HG03469 (cell line): ENCODE data around the gene LCE1B.

Source experiments
- ATAC-seq: cut with Tn5 transposase; IDR thresholded peaks from one replicate; pipeline ENCODE4 v1.9.1; 2021; ENCODE audit warnings: mild to moderate bottlenecking, moderate library complexity, moderate number of reproducible peaks; ENCODE audit not compliant: unreplicated experiment

Gene LCE1B

GRCh38 chr1:152860129-152860528, 48.4 kb downstream of the LCE1B start:
- ATAC-seq: no peak

GRCh38 chr1:152861374-152861773, 49.6 kb downstream of the LCE1B start:
- no peak for ATAC-seq
